ENCODE data around the gene SH3BP1.

- TF ChIP-seq POLR2AphosphoS5 (IDR thresholded peaks at IDR 0.05; ENCODE audit: insufficient read depth in 1 of 2, low read depth in 1 of 2) (peak in 1 of 2 donors; percentile 15), POLR2A (IDR thresholded peaks at IDR 0.05) (no peak)
Measured at GRCh38 chr22:37610480-37611129, 28.9 kb upstream of the SH3BP1 start.
